Parathyroid adenoma (tissue), 2 donors: ENCODE measurements around the gene PANK2.

Source experiments
- H2AFZ ChIP-seq: fragments of 300-600 bp; sonication (generic); one replicate; pipeline ENCODE4 v1.7.0; 2017; ENCODE audit warnings: antibody characterized with exemption, mild to moderate bottlenecking
- H3K27ac ChIP-seq: fragments of 300-600 bp; sonication (generic); one replicate; pipeline ENCODE4 v1.7.0; 2017
- H3K27me3 ChIP-seq: fragments of 300-600 bp; sonication (generic); one replicate; pipeline ENCODE4 v1.7.0; 2017; ENCODE audit warnings: low read length; ENCODE audit not compliant: control insufficient read depth, insufficient read depth
- H3K36me3 ChIP-seq: fragments of 300-600 bp; sonication (generic); one replicate; pipeline ENCODE4 v1.7.0; 2017; ENCODE audit warnings: low read length; ENCODE audit not compliant: control insufficient read depth, insufficient read depth
- H3K4me1 ChIP-seq: fragments of 300-600 bp; sonication (generic); one replicate; pipeline ENCODE4 v1.7.0; 2017; ENCODE audit warnings: control low read depth
- H3K4me2 ChIP-seq: fragments of 300-600 bp; sonication (generic); one replicate; pipeline ENCODE4 v1.7.0; 2017; ENCODE audit warnings: low read length
- H3K4me3 ChIP-seq: fragments of 300-600 bp; sonication (generic); one replicate; pipeline ENCODE4 v1.7.0; 2017; ENCODE audit warnings: low read depth, low read length
- H3K79me2 ChIP-seq: fragments of 300-600 bp; sonication (generic); one replicate; pipeline ENCODE4 v1.7.0; 2017; ENCODE audit warnings: control low read depth
- H3K9ac ChIP-seq: fragments of 300-600 bp; sonication (generic); one replicate; pipeline ENCODE4 v1.7.0; 2017; ENCODE audit warnings: mild to moderate bottlenecking
- H3K9me3 ChIP-seq: fragments of 300-600 bp; sonication (generic); one replicate; pipeline ENCODE4 v1.7.0; 2017; ENCODE audit warnings: low read length; ENCODE audit not compliant: control insufficient read depth
- TF ChIP-seq, protein P1 (sequence below): fragments of 300-600 bp; sonication (generic); IDR thresholded peaks from one replicate; pipeline ENCODE4 v1.7.0; 2017; ENCODE audit warnings: antibody characterized with exemption, mild to moderate bottlenecking
- donor health status: primary hyperparathyroidism.

The PANK2 gene

DNA sequence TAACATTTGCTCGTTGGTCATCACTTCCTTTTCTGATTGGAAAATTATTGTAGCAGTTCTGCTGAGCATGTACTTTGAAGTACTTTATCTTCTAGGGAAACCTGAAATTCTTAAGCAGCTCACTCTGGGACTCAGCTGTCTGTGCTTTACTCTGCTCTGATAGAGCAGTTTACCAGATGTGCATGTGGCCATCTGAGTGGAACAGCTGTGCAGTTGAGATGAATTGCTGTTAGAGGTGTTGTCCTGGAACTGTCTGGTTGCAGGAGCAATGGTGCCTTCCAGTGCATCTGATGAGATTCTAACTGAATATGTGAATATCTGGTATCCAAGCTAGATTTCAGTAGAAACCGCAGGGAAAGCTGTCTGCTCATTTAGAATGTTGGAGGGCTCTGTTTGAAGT lies 27.2 kb downstream of the PANK2 start:
- no peak overlapping the region for H2AFZ ChIP-seq
- H3K4me3 ChIP-seq: no peak overlapping the region
- no peak overlapping the region for H3K27ac ChIP-seq
- H3K27me3 ChIP-seq: no peaks in the 10 kb centered on the region
- no peaks in the 10 kb centered on the region for H3K4me1 ChIP-seq
- TF ChIP-seq, protein P1, sequence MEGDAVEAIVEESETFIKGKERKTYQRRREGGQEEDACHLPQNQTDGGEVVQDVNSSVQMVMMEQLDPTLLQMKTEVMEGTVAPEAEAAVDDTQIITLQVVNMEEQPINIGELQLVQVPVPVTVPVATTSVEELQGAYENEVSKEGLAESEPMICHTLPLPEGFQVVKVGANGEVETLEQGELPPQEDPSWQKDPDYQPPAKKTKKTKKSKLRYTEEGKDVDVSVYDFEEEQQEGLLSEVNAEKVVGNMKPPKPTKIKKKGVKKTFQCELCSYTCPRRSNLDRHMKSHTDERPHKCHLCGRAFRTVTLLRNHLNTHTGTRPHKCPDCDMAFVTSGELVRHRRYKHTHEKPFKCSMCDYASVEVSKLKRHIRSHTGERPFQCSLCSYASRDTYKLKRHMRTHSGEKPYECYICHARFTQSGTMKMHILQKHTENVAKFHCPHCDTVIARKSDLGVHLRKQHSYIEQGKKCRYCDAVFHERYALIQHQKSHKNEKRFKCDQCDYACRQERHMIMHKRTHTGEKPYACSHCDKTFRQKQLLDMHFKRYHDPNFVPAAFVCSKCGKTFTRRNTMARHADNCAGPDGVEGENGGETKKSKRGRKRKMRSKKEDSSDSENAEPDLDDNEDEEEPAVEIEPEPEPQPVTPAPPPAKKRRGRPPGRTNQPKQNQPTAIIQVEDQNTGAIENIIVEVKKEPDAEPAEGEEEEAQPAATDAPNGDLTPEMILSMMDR: no peak
- H3K9me3 ChIP-seq: no peaks in the 10 kb centered on the region
- H3K79me2 ChIP-seq: peaks cover 22% of the 10 kb centered on the region
- H3K36me3 ChIP-seq: no peaks in the 10 kb centered on the region
- H3K9ac ChIP-seq: no peak overlapping the region
- no peak overlapping the region for H3K4me2 ChIP-seq

DNA sequence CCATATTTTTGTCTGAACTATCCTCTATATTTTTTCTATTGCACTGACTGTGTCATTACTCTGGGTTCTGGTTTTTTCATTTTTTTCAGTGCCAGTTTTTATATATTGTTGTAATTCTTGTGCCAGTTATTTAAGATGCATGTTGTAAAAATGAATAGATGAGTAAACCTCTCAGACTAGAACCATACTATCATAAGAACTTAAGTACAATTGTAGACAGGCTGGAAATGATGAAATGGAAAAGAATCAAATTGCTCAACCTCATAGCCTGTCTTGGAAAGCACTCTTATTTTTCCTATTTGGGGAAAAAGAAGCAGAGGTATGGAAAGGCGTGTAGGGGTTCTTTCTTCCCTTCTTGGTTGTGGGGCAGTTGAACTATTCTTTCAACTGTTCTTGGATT lies 30.2 kb downstream of the PANK2 start:
- Histone ChIP-seq H3K27ac (no peak overlapping the region), H3K9ac (no peak overlapping the region), H3K27me3 (no peaks in the 10 kb centered on the region), H3K79me2 (peaks cover 19% of the 10 kb centered on the region), H3K9me3 (no peaks in the 10 kb centered on the region), H3K4me3 (no peak overlapping the region), H3K4me1 (no peaks in the 10 kb centered on the region), H3K4me2 (no peak overlapping the region), H3K36me3 (no peaks in the 10 kb centered on the region), H2AFZ (no peak overlapping the region)
- TF ChIP-seq, protein P1: no peak

DNA sequence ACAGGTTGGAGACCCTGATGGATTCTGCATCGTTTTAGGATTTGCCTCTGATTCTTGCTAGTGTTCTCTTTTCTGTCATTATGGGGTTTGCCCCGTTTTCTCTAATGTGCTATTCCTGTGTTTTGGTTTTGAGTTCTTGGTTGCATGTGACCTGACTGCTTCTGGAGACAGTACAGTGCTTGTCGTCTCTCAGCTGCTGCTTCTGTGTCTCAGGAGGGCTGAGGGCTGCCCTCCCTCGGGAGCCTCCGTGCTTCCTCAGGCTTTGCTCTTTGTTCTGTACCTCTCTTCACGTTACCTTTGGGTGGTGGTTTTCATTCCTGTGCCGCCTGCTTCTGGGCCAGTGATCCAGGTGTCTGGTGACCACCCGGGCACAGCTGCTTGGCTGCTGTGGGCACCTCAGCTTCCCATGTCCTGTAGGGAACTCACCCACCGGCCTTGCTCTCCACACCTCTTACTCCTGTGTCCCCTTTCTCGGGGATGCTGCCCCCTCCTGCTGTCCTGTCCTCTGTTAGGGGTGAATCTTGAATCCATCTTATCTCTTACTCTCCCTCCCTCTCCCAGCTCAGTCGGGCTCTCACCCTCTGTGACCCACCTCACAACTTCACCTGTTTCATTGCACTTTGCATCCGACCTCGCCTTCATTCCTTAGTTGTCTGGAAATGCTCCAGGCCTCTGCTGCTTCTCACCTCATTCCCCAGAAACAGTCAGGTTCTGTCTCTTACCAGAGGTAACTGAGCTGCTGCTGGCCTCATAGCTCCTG lies 33.2 kb downstream of the PANK2 start:
- Histone ChIP-seq H3K9me3 (no peaks in the 10 kb centered on the region), H3K36me3 (no peaks in the 10 kb centered on the region), H3K27me3 (no peaks in the 10 kb centered on the region), H3K79me2 (peaks cover 5% of the 10 kb centered on the region), H3K4me1 (no peaks in the 10 kb centered on the region), H3K9ac (no peak overlapping the region), H3K4me2 (no peak overlapping the region), H3K27ac (no peak overlapping the region), H3K4me3 (no peak overlapping the region), H2AFZ (no peak overlapping the region)
- TF ChIP-seq, protein P1: no peak

DNA sequence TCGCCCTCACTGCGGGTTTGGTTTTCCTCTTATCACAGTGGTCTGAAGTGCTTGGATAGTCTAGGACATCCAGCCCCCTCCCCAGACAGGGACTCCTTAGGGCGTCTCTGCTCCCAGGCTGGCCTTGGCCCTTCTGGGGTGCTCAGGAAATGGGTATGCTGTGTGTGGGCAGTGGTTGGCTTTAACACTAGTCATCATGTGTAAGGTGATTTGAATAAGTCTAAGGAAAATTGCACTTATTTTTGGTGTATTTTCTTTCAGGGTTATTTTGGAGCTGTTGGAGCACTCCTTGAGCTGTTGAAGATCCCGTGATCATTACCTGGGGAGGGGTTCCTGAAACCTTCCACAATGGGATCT lies 33.8 kb downstream of the PANK2 start:
- Histone ChIP-seq H3K9ac (no peak overlapping the region), H3K27ac (no peak overlapping the region)

More for the DNA sequence above, 33.8 kb downstream of the PANK2 start:
- Histone ChIP-seq H3K4me1 (no peaks in the 10 kb centered on the region), H3K4me3 (no peak overlapping the region), H3K36me3 (no peaks in the 10 kb centered on the region), H2AFZ (no peak overlapping the region), H3K9me3 (no peaks in the 10 kb centered on the region), H3K27me3 (no peaks in the 10 kb centered on the region), H3K4me2 (no peak overlapping the region), H3K79me2 (peaks cover 5% of the 10 kb centered on the region)
- TF ChIP-seq, protein P1: no peak
